ENCODE measurements around the gene NRM.

NRM gene

GRCh38 chr6:30717129-30717844 lies 26.5 kb upstream of the NRM start, which contains the start of gene MDC1:
Gene MDC1, minus strand, starts transcription at chr6:30717281. Its CDS starts 2,106 bp downstream, at chr6:30715175.
- peak within 1 kb of the TSS; percentile 81 for H3K4me3 ChIP-seq (ENCODE audit: low read depth, low read length)
- in situ Hi-C loops (cut with HindIII; ENCODE audit: low sequenced_read_pairs): no loop called here
- DNase-seq (ENCODE audit: low read depth): peak; percentile 100
- peak; percentile 23 for TF ChIP-seq CTCF (IDR thresholded peaks at IDR 0.05; ENCODE audit: low read depth, low read length, missing control alignments)

GRCh38 chr6:30716879-30717128 lies 26.0 kb upstream of the NRM start:
- no peak for DNase-seq (ENCODE audit: low read depth)
- peak overlapping the region; percentile 81 for H3K4me3 ChIP-seq (ENCODE audit: low read depth, low read length)
- in situ Hi-C loops (cut with HindIII; ENCODE audit: low sequenced_read_pairs): no loop called here
- TF ChIP-seq CTCF (IDR thresholded peaks at IDR 0.05; ENCODE audit: low read depth, low read length, missing control alignments): no peak

- DNase-seq (ENCODE audit: low read depth): no peak
Measured at GRCh38 chr6:30714263-30714662, 23.5 kb upstream of the NRM start.

GRCh38 chr6:30712441-30712945 lies 21.7 kb upstream of the NRM start:
- no peak overlapping the region for H3K4me3 ChIP-seq (ENCODE audit: low read depth, low read length)
- in situ Hi-C loops (cut with HindIII; ENCODE audit: low sequenced_read_pairs): no loop called here
- no peak for DNase-seq (ENCODE audit: low read depth)
- TF ChIP-seq CTCF (IDR thresholded peaks at IDR 0.05; ENCODE audit: low read depth, low read length, missing control alignments): no peak

More at GRCh38 chr6:30714263-30714662, 23.5 kb upstream of the NRM start:
- in situ Hi-C loops (cut with HindIII; ENCODE audit: low sequenced_read_pairs): no loop called here
- H3K4me3 ChIP-seq (ENCODE audit: low read depth, low read length): no peak overlapping the region
- TF ChIP-seq CTCF (IDR thresholded peaks at IDR 0.05; ENCODE audit: low read depth, low read length, missing control alignments): no peak

DNA sequence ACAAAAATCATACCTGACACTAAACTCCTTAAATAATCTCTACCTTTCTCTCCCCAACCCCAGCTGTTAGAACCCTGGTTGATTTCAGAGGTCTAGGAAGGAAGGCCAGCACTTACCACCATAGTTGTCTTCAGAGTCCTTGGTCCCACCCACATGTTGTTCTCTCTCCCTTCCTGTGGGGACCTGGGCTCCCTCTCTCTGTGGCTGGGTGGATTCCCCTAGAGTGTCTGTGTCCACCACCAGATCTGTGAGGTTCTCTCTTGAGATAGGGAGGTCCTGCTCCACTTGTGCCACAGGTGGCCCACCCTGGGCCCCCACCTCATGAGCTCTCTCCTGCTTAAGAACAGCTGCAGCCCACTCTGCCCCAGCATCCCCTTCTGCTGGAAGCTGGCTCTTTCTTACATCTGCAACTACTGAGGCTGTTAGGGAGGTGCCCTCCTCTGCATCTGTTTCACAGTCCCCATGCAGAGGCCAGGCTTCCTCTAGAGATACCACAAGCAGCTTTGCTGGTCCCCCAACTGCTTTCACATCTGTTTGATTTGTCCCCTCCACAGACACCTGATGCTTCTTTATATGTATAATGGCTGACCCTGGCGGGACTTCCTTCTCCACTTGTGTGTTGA lies 21.1 kb upstream of the NRM start:
- H3K4me3 ChIP-seq (ENCODE audit: low read depth, low read length): no peak overlapping the region
- no peak for TF ChIP-seq CTCF (IDR thresholded peaks at IDR 0.05; ENCODE audit: low read depth, low read length, missing control alignments)
- in situ Hi-C loops (cut with HindIII; ENCODE audit: low sequenced_read_pairs): no loop called here
- no peak for DNase-seq (ENCODE audit: low read depth)

DNA sequence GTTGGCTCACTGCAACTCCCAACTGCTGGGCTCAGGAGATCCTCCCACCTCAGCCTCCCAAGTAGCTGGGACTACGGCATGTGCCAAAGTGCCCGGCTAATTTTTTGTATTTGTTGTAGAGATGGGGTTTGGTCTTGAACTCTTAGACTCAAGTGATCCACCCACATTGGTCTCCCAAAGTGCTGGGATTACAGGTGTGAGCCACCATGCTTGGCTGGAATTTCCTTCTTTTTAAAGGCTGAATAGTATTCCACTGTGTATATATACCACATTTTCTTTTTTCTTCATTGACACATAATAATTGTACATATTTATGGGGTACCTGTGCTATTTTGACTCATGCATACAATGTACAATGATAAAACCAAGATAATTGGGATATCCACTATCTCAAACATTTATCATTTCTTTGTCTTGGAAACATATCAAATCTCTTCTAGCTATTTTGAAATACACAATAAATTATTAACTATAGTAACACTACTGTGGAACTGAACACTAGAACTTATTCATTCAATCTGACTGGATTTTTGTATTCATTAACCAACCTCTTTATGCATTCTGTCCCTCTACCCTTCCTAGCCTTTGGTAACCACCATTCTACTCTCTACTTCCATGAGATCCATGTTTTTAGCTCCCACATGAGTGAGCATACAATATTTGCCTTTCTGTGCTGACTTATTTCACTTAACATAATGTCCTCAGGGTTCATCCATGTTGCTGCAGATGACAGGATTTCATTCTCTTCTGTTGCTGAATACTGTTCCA lies 18.5 kb upstream of the NRM start:
- in situ Hi-C loops (cut with HindIII; ENCODE audit: low sequenced_read_pairs): no loop called here
- no peak overlapping the region for H3K4me3 ChIP-seq (ENCODE audit: low read depth, low read length)
- no peak for DNase-seq (ENCODE audit: low read depth)
- TF ChIP-seq CTCF (IDR thresholded peaks at IDR 0.05; ENCODE audit: low read depth, low read length, missing control alignments): no peak

Measured in astrocyte of the cerebellum (primary cell).